Keratinocyte (primary cell): ENCODE data around the gene VCL. TPM values are rescaled to one million over a fixed set of nuclear protein-coding genes. Genes with fewer than 3 reads are reported as not detected.

ENCODE experiments used
- DNase-seq: peaks from one replicate; pipeline ENCODE4 v3.0.0-alpha.2; 2011; ENCODE audit warnings: low read depth, missing footprints, low spot score
- FAIRE-seq: peaks from 2 replicates; lab custom pipeline; 2011; peaks lifted over from hg19 to GRCh38; lab: Jason Lieb, UNC
- H2AFZ ChIP-seq: 2 replicates; pipeline ENCODE4 v1.6.0; 2012; ENCODE audit warnings: low read length, control low read depth, inconsistent platforms; ENCODE audit not compliant: control insufficient read depth
- H3K27ac ChIP-seq: 2 replicates; pipeline ENCODE4 v1.5.1; 2011; ENCODE audit warnings: low read length; ENCODE audit not compliant: control insufficient read depth, insufficient read depth
- H3K27me3 ChIP-seq: 3 replicates; pipeline ENCODE4 v1.6.0; 2011; ENCODE audit warnings: low read length; ENCODE audit not compliant: control insufficient read depth, insufficient read depth; ENCODE audit errors: extremely low read depth
- H3K36me3 ChIP-seq, 2 experiments: 2 replicates in 1 of 2; 3 replicates in 1 of 2; pipeline ENCODE4 v1.5.1; 2011; ENCODE audit warnings: low read length in 2 of 2, mild to moderate bottlenecking in 1 of 2; ENCODE audit not compliant: control insufficient read depth in 2 of 2, insufficient read depth in 2 of 2; ENCODE audit errors: extremely low read depth in 1 of 2
- H3K4me1 ChIP-seq: 3 replicates; pipeline ENCODE4 v1.5.1; 2011; ENCODE audit warnings: low read length; ENCODE audit not compliant: control insufficient read depth, insufficient read depth; ENCODE audit errors: extremely low read depth
- H3K4me2 ChIP-seq: 3 replicates; pipeline ENCODE4 v1.6.0; 2011; ENCODE audit warnings: low read depth, low read length; ENCODE audit not compliant: control insufficient read depth, insufficient read depth; ENCODE audit errors: extremely low read depth
- H3K4me3 ChIP-seq, 3 experiments: fragments of 200-600 bp in 1 of 3; sonication (generic) in 1 of 3; 2 replicates in 2 of 3; 3 replicates in 1 of 3; pipeline ENCODE4 v1.5.1; 2011 to 2016; ENCODE audit warnings: low read length in 3 of 3, mild to moderate bottlenecking in 3 of 3, control low read depth in 2 of 3, inconsistent platforms in 1 of 3, low read depth in 1 of 3, mixed read lengths in 1 of 3, mixed run types in 1 of 3, moderate library complexity in 1 of 3; ENCODE audit not compliant: control insufficient read depth in 2 of 3, insufficient read depth in 2 of 3; ENCODE audit errors: extremely low read depth in 1 of 3
- H3K79me2 ChIP-seq: 2 replicates; pipeline ENCODE4 v1.6.0; 2012; ENCODE audit warnings: low read length; ENCODE audit not compliant: control insufficient read depth, insufficient read depth
- H3K9ac ChIP-seq: 3 replicates; pipeline ENCODE4 v1.6.0; 2011; ENCODE audit warnings: low read length; ENCODE audit not compliant: control insufficient read depth, insufficient read depth; ENCODE audit errors: extremely low read depth
- H3K9me1 ChIP-seq: 3 replicates; pipeline ENCODE4 v1.6.0; 2011; ENCODE audit warnings: low read length; ENCODE audit not compliant: control insufficient read depth, insufficient read depth; ENCODE audit errors: extremely low read depth
- H3K9me3 ChIP-seq: 2 replicates; pipeline ENCODE4 v1.5.1; 2012; ENCODE audit warnings: low read depth, low read length; ENCODE audit not compliant: control insufficient read depth
- H4K20me1 ChIP-seq: 3 replicates; pipeline ENCODE4 v1.6.0; 2011; ENCODE audit warnings: low read length; ENCODE audit not compliant: control insufficient read depth, insufficient read depth; ENCODE audit errors: extremely low read depth
- CTCF ChIP-seq, 3 experiments: IDR thresholded peaks in 1 of 3; conservative IDR thresholded peaks in 1 of 3; optimal IDR thresholded peaks in 1 of 3; 2 replicates in 2 of 3; 3 replicates in 1 of 3; pipeline versions ENCODE3 to v1.5.1; 2011; ENCODE audit warnings: low read length in 3 of 3, mild to moderate bottlenecking in 3 of 3, moderate library complexity in 2 of 3, control low read depth in 1 of 3, inconsistent platforms in 1 of 3; ENCODE audit not compliant: insufficient read depth in 2 of 3; ENCODE audit errors: extremely low read depth in 1 of 3
- EZH2 ChIP-seq: IDR thresholded peaks from one replicate; pipeline ENCODE4 v1.6.1; 2012; ENCODE audit warnings: inconsistent platforms, mild to moderate bottlenecking, low read length, moderate library complexity
- dilution Hi-C: fragments of 300-500 bp; cut with MboI; formaldehyde crosslinking; loops from one replicate; pipeline ENCODE4 v1.7.0; 2020; ENCODE audit warnings: low sequenced_read_pairs; ENCODE audit not compliant: extremely low pct_ligation_motif_present
- polyA plus RNA-seq, 5 experiments: library from polyadenylated mRNA; depleted of rRNA in 3 of 5; stranded (reverse) in 3 of 5; stranded (forward) in 1 of 5; unstranded in 1 of 5; fragments of >200 nt; gene quantifications; 1 replicate in 1 of 5; 2 replicates in 3 of 5; 3 replicates in 1 of 5; pipeline versions ENCODE4 v1.2.1 to v1.2.3, GENCODE V29; 2011 to 2012; ENCODE audit warnings: missing spikeins in 2 of 5, low read depth in 1 of 5, low replicate concordance in 1 of 5

VCL gene
- polyA plus RNA-seq, 1 donor (not counting 4 experiments of a cell fraction or from before 2014, with no cell fraction given): 102 TPM

GRCh38 chr10:73991884-73992245, 6.1 kb upstream of the VCL start:
- H3K27ac ChIP-seq: no peak overlapping the region
- FAIRE-seq (no peak), DNase-seq (no peak)
- no peaks in the 10 kb centered on the region for H4K20me1 ChIP-seq
- no peak overlapping the region for H3K4me3 ChIP-seq
- peaks cover 4% of the 10 kb centered on the region for H3K4me1 ChIP-seq
- no peaks in the 10 kb centered on the region for H3K9me3 ChIP-seq
- H3K9me1 ChIP-seq: no peaks in the 10 kb centered on the region
- H3K79me2 ChIP-seq: no peaks in the 10 kb centered on the region
- peak overlapping the region; percentile 40 for H2AFZ ChIP-seq
- H3K9ac ChIP-seq: no peak overlapping the region
- no peak overlapping the region for H3K4me2 ChIP-seq
- TF ChIP-seq CTCF (optimal IDR thresholded peaks at IDR 0.05 in 1 of 3, IDR thresholded peaks at IDR 0.05 in 1 of 3, conservative IDR thresholded peaks at IDR 0.05 in 1 of 3; ENCODE audit: extremely low read depth in 1 of 3, insufficient read depth in 2 of 3, low read length in 3 of 3) (no peak), EZH2 (no peak)
- H3K36me3 ChIP-seq: no peaks in the 10 kb centered on the region
- dilution Hi-C loops: no loop called here
- no peaks in the 10 kb centered on the region for H3K27me3 ChIP-seq

GRCh38 chr10:73992899-73993788, 4.8 kb upstream of the VCL start:
- H3K4me2 ChIP-seq: no peak overlapping the region
- FAIRE-seq (no peak), DNase-seq (no peak)
- no peaks in the 10 kb centered on the region for H3K27me3 ChIP-seq
- H3K79me2 ChIP-seq: peaks cover 2% of the 10 kb centered on the region
- dilution Hi-C loops: no loop called here
- H3K4me1 ChIP-seq: peaks cover 8% of the 10 kb centered on the region
- H3K9me3 ChIP-seq: no peaks in the 10 kb centered on the region
- H3K36me3 ChIP-seq: no peaks in the 10 kb centered on the region
- no peak overlapping the region for H3K4me3 ChIP-seq
- no peaks in the 10 kb centered on the region for H3K9me1 ChIP-seq
- no peak for TF ChIP-seq EZH2
- no peak for TF ChIP-seq CTCF (optimal IDR thresholded peaks at IDR 0.05 in 1 of 3, IDR thresholded peaks at IDR 0.05 in 1 of 3, conservative IDR thresholded peaks at IDR 0.05 in 1 of 3; ENCODE audit: extremely low read depth in 1 of 3, insufficient read depth in 2 of 3, low read length in 3 of 3)
- H3K9ac ChIP-seq: no peak overlapping the region
- H2AFZ ChIP-seq: no peak overlapping the region
- H3K27ac ChIP-seq: no peak overlapping the region
- H4K20me1 ChIP-seq: no peaks in the 10 kb centered on the region
